Measurements from ENCODE around the gene CHEK1.

Gene CHEK1

DNA sequence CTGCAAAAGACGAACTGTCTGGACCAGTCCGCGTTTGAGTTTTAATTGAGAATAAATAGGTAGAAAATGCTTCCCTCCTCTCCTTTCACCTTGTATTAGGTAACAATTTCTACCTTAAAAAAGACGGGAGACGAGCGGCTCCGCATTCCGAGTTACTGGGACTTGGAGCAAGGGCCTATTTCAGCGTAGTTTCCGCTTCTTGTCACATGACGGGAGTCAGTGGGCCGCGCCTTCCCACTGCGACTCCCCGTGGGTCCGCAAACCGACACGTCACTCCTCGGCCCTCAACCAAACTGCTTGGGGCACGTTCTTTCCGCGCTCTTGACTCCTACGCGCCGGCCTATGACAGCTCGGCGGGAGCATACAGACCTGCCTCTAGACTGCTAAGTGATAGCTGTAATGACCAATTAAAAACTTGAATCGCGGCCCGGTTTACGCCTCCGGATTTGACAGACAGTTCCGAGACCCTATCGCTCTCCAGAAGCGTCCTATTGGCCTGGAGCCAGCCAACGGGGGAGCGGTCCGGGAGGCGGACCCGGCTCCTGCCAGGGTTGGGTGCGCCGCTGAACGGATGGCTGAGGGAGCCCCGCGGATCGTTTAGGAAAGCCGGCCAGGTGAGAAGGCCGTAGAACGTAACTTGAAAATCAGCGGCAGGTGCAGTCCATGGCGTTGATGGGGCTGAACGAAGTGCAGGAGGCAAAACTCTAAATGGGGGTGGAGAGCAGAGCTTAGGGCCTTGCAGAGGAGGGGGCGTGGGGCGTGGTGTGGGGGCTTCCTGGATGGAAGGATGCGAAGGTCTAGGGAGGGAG is 32.5 kb upstream of the CHEK1 start, which contains the start of gene STT3A:
Gene STT3A, plus strand, starts transcription at position 548 of the 809 bp plus-strand sequence. CDS start 3,064 bp downstream, outside the sequence.
- Histone ChIP-seq H3K9me3 (ENCODE audit: control insufficient read depth in 2 of 2, low read length in 2 of 2) (no peaks in the 10 kb centered on the region), H3K27ac (ENCODE audit: low read length) (peak within 1 kb of the TSS; percentile 98), H3K36me3 (ENCODE audit: control insufficient read depth in 2 of 2, insufficient read depth in 2 of 2, low read length in 2 of 2) (peaks cover 2% of the 10 kb centered on the region in 2 donors), H3K4me3 (ENCODE audit: low read length in 2 of 2) (peak within 1 kb of the TSS; percentile 89 to 99), H3K9ac (ENCODE audit: low read length in 2 of 2) (peak within 1 kb of the TSS; percentile 90 to 100), H3K4me1 (ENCODE audit: control insufficient read depth, insufficient read depth, low read length) (peaks cover 6% of the 10 kb centered on the region), H3K27me3 (ENCODE audit: control insufficient read depth in 1 of 2, insufficient read depth in 2 of 2, low read length in 2 of 2) (no peaks in the 10 kb centered on the region)

DNA sequence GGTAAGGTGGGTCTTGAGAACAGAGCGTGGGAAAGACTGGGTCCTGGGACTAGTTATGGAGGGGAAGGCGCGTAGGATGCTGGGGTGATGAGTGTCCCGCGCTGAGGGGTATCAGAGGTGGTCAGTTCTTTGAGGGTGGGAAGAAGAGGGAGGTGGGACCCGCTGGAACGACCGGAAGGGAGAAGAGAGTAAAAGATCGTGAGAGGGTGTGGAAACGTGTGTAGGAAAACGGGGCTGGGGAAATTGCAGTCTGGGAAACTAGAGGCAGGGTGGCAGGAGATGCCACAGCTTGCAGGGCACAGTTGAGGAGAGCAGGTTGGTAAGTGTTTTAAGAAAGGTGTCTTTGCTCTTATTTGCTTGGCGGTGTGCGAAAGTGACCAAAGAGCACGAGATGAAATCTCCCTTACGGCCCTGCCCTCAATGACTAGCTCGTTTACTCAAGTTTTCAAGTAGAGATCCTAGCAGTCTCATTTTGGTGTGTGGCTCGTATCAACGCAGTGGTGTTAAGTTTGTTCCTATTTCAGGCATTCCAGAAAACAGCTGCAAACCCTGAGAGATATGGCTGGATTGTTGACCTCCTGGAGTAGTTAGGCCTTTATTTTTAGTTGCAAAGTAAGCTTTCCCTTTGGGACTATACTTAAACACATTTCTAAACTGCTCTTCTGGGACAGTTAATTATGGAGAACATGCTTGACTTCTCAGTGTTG is 31.7 kb upstream of the CHEK1 start:
- Histone ChIP-seq H3K27ac (ENCODE audit: low read length) (peak overlapping the region; percentile 98), H3K4me3 (ENCODE audit: low read length in 2 of 2) (peak overlapping the region; percentile 89 to 99), H3K9ac (ENCODE audit: low read length in 2 of 2) (peak overlapping the region; percentile 82 to 85), H3K27me3 (ENCODE audit: control insufficient read depth in 1 of 2, insufficient read depth in 2 of 2, low read length in 2 of 2) (no peaks in the 10 kb centered on the region), H3K4me1 (ENCODE audit: control insufficient read depth, insufficient read depth, low read length) (peaks cover 6% of the 10 kb centered on the region), H3K36me3 (ENCODE audit: control insufficient read depth in 2 of 2, insufficient read depth in 2 of 2, low read length in 2 of 2) (peaks cover 3 to 8% of the 10 kb centered on the region in 2 donors), H3K9me3 (ENCODE audit: control insufficient read depth in 2 of 2, low read length in 2 of 2) (no peaks in the 10 kb centered on the region)

DNA sequence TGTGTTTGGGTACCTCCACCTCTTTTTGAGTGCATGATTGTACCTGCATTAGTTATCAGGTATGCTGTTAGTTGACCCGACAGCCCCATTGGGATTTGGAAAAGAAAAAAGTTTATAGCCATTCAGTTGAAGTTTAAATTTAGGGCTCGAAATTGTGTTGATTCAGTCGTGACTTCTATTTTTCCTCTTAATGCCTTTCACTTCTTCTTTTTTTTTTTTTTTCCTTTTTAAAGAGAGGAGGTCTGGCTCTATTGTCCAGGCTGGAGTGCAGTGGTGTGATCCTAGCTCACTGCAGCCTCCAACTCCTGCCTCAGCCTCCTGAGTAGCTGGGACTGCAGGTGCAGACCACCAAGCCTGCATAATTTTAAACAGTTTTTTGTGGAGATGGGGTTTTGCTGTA is 30.0 kb upstream of the CHEK1 start:
- Histone ChIP-seq H3K36me3 (ENCODE audit: control insufficient read depth in 2 of 2, insufficient read depth in 2 of 2, low read length in 2 of 2) (peaks cover 9 to 15% of the 10 kb centered on the region in 2 donors), H3K27ac (ENCODE audit: low read length) (no peak overlapping the region), H3K9ac (ENCODE audit: low read length in 2 of 2) (no peak overlapping the region)

DNA sequence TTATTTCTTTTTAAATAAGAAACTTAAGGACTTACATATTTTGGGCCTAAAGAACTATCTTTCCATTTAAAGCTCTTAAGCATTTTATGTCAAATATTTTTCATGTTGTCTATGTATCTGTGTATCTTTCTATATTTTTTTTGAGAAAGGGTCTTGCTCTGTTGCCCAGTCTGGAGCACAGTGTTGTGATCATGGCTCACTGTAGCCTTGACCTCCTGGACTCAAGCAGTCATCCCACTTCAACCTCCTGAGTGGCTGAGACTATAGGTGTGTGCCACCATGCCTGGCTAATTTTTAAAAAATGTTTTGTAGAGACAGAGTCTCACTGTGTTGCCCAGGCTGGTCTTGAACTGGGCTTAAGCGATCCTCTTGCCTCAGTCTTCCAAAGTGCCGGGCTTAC is 24.3 kb upstream of the CHEK1 start:
- Histone ChIP-seq H3K27me3 (ENCODE audit: control insufficient read depth in 1 of 2, insufficient read depth in 2 of 2, low read length in 2 of 2) (no peaks in the 10 kb centered on the region), H3K9me3 (ENCODE audit: control insufficient read depth in 2 of 2, low read length in 2 of 2) (no peaks in the 10 kb centered on the region), H3K27ac (ENCODE audit: low read length) (no peak overlapping the region), H3K4me3 (ENCODE audit: low read length in 2 of 2) (no peak overlapping the region), H3K36me3 (ENCODE audit: control insufficient read depth in 2 of 2, insufficient read depth in 2 of 2, low read length in 2 of 2) (peaks cover 49% of the 10 kb centered on the region in 2 donors), H3K9ac (ENCODE audit: low read length in 2 of 2) (no peak overlapping the region), H3K4me1 (ENCODE audit: control insufficient read depth, insufficient read depth, low read length) (no peaks in the 10 kb centered on the region)

More for the DNA sequence above, 30.0 kb upstream of the CHEK1 start:
- Histone ChIP-seq H3K9me3 (ENCODE audit: control insufficient read depth in 2 of 2, low read length in 2 of 2) (no peaks in the 10 kb centered on the region), H3K27me3 (ENCODE audit: control insufficient read depth in 1 of 2, insufficient read depth in 2 of 2, low read length in 2 of 2) (no peaks in the 10 kb centered on the region), H3K4me3 (ENCODE audit: low read length in 2 of 2) (no peak overlapping the region), H3K4me1 (ENCODE audit: control insufficient read depth, insufficient read depth, low read length) (peaks cover 6% of the 10 kb centered on the region)

DNA sequence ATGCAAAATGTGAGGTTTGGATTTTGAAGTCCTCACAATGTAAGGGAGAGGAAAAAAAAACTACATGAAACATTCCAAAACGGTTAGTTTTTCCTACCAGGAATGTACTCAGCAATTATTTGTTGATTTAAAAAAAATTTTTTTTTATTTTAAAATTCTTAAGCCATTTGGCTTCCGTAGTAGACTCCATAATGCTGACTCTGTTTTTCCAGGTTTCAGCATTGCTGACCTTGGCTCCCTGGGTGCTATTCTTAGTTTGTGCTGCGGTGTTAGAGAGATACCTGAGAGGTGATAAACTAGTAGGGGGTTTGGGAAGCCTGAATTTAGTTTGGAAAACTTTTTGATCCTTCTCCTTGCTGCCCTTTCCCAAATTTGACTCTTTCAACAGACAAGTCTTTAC is 21.8 kb upstream of the CHEK1 start:
- Histone ChIP-seq H3K36me3 (ENCODE audit: control insufficient read depth in 2 of 2, insufficient read depth in 2 of 2, low read length in 2 of 2) (peaks cover 64 to 68% of the 10 kb centered on the region in 2 donors), H3K4me3 (ENCODE audit: low read length in 2 of 2) (no peak overlapping the region), H3K9me3 (ENCODE audit: control insufficient read depth in 2 of 2, low read length in 2 of 2) (no peaks in the 10 kb centered on the region), H3K27me3 (ENCODE audit: control insufficient read depth in 1 of 2, insufficient read depth in 2 of 2, low read length in 2 of 2) (no peaks in the 10 kb centered on the region), H3K9ac (ENCODE audit: low read length in 2 of 2) (no peak overlapping the region), H3K4me1 (ENCODE audit: control insufficient read depth, insufficient read depth, low read length) (no peaks in the 10 kb centered on the region), H3K27ac (ENCODE audit: low read length) (no peak overlapping the region)

DNA sequence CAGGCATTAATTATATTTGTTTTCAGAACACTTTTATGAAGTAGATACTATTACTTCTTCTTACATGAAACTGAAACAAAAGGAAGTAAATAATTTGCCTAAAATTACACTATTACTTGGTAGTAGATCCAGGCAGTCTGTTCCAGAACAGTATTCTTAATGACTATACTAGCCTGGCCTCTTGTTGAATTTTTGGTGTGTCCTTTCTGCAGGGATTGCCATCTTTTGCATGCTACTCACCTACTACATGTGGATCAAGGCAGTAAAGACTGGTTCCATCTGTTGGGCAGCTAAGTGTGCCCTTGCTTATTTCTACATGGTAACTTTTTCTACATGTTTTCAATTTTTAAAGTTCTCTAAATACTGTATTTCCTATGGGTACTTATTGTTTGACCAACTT is 19.5 kb upstream of the CHEK1 start:
- H3K27me3 ChIP-seq (ENCODE audit: control insufficient read depth in 1 of 2, insufficient read depth in 2 of 2, low read length in 2 of 2) = no peaks in the 10 kb centered on the region
- no peaks in the 10 kb centered on the region for H3K9me3 ChIP-seq (ENCODE audit: control insufficient read depth in 2 of 2, low read length in 2 of 2)
- H3K4me3 ChIP-seq (ENCODE audit: low read length in 2 of 2) = no peak overlapping the region
- no peak overlapping the region for H3K27ac ChIP-seq (ENCODE audit: low read length)
- peaks cover 68 to 74% of the 10 kb centered on the region in 2 donors for H3K36me3 ChIP-seq (ENCODE audit: control insufficient read depth in 2 of 2, insufficient read depth in 2 of 2, low read length in 2 of 2)
- no peaks in the 10 kb centered on the region for H3K4me1 ChIP-seq (ENCODE audit: control insufficient read depth, insufficient read depth, low read length)
- H3K9ac ChIP-seq (ENCODE audit: low read length in 2 of 2) = no peak overlapping the region

DNA sequence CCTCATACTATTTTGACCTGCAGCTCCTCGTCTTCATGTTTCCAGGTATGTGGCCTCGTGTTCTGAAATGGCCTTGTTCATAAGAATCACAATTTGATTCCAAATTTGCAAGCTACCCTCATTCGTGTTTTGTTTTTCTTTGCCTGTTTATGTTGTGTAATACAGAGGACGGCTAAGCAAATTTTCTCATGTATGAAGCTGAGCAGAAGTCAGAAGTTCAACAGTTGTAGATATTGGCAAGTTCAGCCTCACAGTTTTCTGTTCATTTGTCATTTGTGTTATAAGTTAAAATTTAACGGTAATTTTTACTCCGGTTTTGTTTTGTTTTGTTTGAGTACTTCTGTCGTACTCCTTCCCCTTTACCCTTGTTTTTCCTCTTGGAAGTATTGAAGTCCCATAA is 15.4 kb upstream of the CHEK1 start:
- H3K36me3 ChIP-seq (ENCODE audit: control insufficient read depth in 2 of 2, insufficient read depth in 2 of 2, low read length in 2 of 2) = peaks cover 68 to 71% of the 10 kb centered on the region in 2 donors
- no peak overlapping the region for H3K4me3 ChIP-seq (ENCODE audit: low read length in 2 of 2)
- no peak overlapping the region for H3K27ac ChIP-seq (ENCODE audit: low read length)
- no peaks in the 10 kb centered on the region for H3K27me3 ChIP-seq (ENCODE audit: control insufficient read depth in 1 of 2, insufficient read depth in 2 of 2, low read length in 2 of 2)
- H3K4me1 ChIP-seq (ENCODE audit: control insufficient read depth, insufficient read depth, low read length) = no peaks in the 10 kb centered on the region
- no peaks in the 10 kb centered on the region for H3K9me3 ChIP-seq (ENCODE audit: control insufficient read depth in 2 of 2, low read length in 2 of 2)
- no peak overlapping the region for H3K9ac ChIP-seq (ENCODE audit: low read length in 2 of 2)

DNA sequence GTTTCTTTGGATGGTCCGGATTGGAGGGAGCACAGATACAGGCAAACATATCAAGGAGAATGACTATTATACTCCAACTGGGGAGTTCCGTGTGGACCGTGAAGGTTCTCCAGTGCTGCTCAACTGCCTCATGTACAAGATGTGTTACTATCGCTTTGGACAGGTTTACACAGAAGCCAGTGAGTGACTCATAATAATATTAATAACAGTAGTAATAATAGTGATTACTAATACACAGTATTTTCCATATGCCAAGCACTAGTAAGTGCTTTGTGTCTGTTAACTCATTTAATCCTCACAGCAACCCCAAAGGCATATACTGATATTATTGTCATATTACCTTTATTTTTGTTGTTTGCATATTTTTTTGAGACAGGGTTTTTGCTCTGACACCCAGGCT is 6.6 kb upstream of the CHEK1 start:
- Histone ChIP-seq H3K4me3 (ENCODE audit: low read length in 2 of 2) (no peak overlapping the region), H3K9me3 (ENCODE audit: control insufficient read depth in 2 of 2, low read length in 2 of 2) (no peaks in the 10 kb centered on the region), H3K27me3 (ENCODE audit: control insufficient read depth in 1 of 2, insufficient read depth in 2 of 2, low read length in 2 of 2) (no peaks in the 10 kb centered on the region), H3K4me1 (ENCODE audit: control insufficient read depth, insufficient read depth, low read length) (no peaks in the 10 kb centered on the region), H3K27ac (ENCODE audit: low read length) (no peak overlapping the region), H3K36me3 (ENCODE audit: control insufficient read depth in 2 of 2, insufficient read depth in 2 of 2, low read length in 2 of 2) (peaks cover 40 to 52% of the 10 kb centered on the region in 2 donors), H3K9ac (ENCODE audit: low read length in 2 of 2) (no peak overlapping the region)

DNA sequence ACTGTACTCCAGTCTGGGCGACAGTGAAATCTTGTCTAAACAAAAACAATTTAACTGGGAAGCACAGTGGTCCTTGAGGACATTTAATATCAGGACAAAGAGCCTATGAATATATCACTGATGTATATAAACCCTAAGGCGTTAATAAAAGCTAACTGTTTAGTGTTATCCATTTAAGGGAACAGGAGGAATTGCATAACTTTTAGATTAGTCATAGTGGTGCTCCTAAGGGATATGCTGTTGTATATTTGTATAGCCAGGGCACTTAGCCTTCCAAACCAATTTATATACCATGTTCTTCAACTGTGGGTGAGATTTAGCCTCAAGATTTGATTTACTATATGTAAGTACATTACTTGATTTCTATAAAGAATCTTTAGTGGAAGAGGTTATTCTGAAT is 3.0 kb upstream of the CHEK1 start:
- Histone ChIP-seq H3K27ac (ENCODE audit: low read length) (no peak overlapping the region), H3K4me3 (ENCODE audit: low read length in 2 of 2) (no peak overlapping the region), H3K36me3 (ENCODE audit: control insufficient read depth in 2 of 2, insufficient read depth in 2 of 2, low read length in 2 of 2) (peaks cover 24 to 42% of the 10 kb centered on the region in 2 donors), H3K9ac (ENCODE audit: low read length in 2 of 2) (peak overlapping the region in 1 of 2 donors; percentile 32), H3K9me3 (ENCODE audit: control insufficient read depth in 2 of 2, low read length in 2 of 2) (no peaks in the 10 kb centered on the region), H3K4me1 (ENCODE audit: control insufficient read depth, insufficient read depth, low read length) (peaks cover 16% of the 10 kb centered on the region), H3K27me3 (ENCODE audit: control insufficient read depth in 1 of 2, insufficient read depth in 2 of 2, low read length in 2 of 2) (no peaks in the 10 kb centered on the region)

DNA sequence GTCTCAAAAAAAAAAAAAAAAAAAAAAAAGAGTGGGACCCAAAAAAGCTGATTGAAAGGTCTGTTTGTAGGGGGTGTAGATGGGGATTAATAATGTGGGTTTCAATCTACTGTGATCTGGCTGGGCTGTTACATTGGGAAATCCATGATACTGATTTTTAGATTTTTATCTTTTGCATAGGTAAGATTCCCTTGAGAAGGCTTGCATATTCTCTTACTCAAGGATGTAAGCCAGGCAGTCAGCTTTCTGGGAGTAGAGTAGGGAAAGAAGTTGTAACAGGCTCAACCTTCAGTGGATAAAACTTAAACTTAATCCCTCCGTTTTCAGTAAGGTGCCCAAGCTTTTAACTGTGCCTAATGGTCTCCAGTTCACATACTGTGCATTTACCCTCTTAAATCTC is 1.9 kb upstream of the CHEK1 start:
- Histone ChIP-seq H3K36me3 (ENCODE audit: control insufficient read depth in 2 of 2, insufficient read depth in 2 of 2, low read length in 2 of 2) (peaks cover 19 to 32% of the 10 kb centered on the region in 2 donors), H3K27me3 (ENCODE audit: control insufficient read depth in 1 of 2, insufficient read depth in 2 of 2, low read length in 2 of 2) (no peaks in the 10 kb centered on the region), H3K9ac (ENCODE audit: low read length in 2 of 2) (no peak overlapping the region), H3K27ac (ENCODE audit: low read length) (no peak overlapping the region), H3K4me3 (ENCODE audit: low read length in 2 of 2) (no peak overlapping the region), H3K9me3 (ENCODE audit: control insufficient read depth in 2 of 2, low read length in 2 of 2) (no peaks in the 10 kb centered on the region), H3K4me1 (ENCODE audit: control insufficient read depth, insufficient read depth, low read length) (peaks cover 16% of the 10 kb centered on the region)
